Activated gamma-delta T cell treated with anti-CD3 and anti-CD28 coated beads, Interleukin-2, amount 50 U/mL, for 16 hours (primary cell): ENCODE data around the gene TINCR.
"Not testable (repeated sequence)": the region's sequence is repeated elsewhere in the genome, so short reads cannot be mapped to it uniquely, and the experiment has no call there.

ENCODE experiments used
- DNase-seq: peaks from one replicate; pipeline ENCODE4 v3.0.0-alpha.2; 2020; ENCODE audit warnings: low read depth

The TINCR gene

GRCh38 chr19:5567360-5567969 lies at the start of gene TINCR:
Gene TINCR (minus strand): TSS chr19:5567953.
- no peak for DNase-seq

GRCh38 chr19:5617080-5617479 lies 49.3 kb upstream of the TINCR start:
- no peak for DNase-seq

- DNase-seq = no peak
These were observed 48.1 kb upstream of the TINCR start for GRCh38 chr19:5615756-5616327.

GRCh38 chr19:5612891-5613865 lies 45.4 kb upstream of the TINCR start:
- no peak for DNase-seq

GRCh38 chr19:5609881-5610448 lies 42.2 kb upstream of the TINCR start:
- DNase-seq = no peak

GRCh38 chr19:5608766-5609165 lies 41.0 kb upstream of the TINCR start:
- DNase-seq = not testable (repeated sequence)

- no peak for DNase-seq
These were observed 40.5 kb upstream of the TINCR start for GRCh38 chr19:5608291-5608690.

- DNase-seq = no peak
These were observed 39.8 kb upstream of the TINCR start for GRCh38 chr19:5607318-5608275.

GRCh38 chr19:5605362-5605761 lies 37.6 kb upstream of the TINCR start:
- no peak for DNase-seq

- DNase-seq = no peak
These were observed 35.9 kb upstream of the TINCR start for GRCh38 chr19:5603626-5604025.

- no peak for DNase-seq
These were observed 33.0 kb upstream of the TINCR start for GRCh38 chr19:5600797-5601196.

- no peak for DNase-seq
These were observed 28.0 kb upstream of the TINCR start for GRCh38 chr19:5595745-5596144.

- DNase-seq = no peak
These were observed 27.4 kb upstream of the TINCR start for GRCh38 chr19:5595129-5595528.

- no peak for DNase-seq
These were observed 26.8 kb upstream of the TINCR start for GRCh38 chr19:5594521-5594950.

- no peak for DNase-seq
These were observed 25.8 kb upstream of the TINCR start for GRCh38 chr19:5593343-5594255.

- DNase-seq = no peak
These were observed 25.0 kb upstream of the TINCR start for GRCh38 chr19:5592531-5593342.

GRCh38 chr19:5591476-5591875 lies 23.7 kb upstream of the TINCR start:
- no peak for DNase-seq

GRCh38 chr19:5590865-5591154 lies 23.1 kb upstream of the TINCR start:
- no peak for DNase-seq

GRCh38 chr19:5590151-5590864 lies 22.6 kb upstream of the TINCR start:
- DNase-seq = no peak
